Stimulated activated CD8-positive, alpha-beta memory T cell treated with anti-CD3 and anti-CD28 coated beads, Interleukin-15, amount 100 ng/mL, for 4 hours (primary cell): Measurements from ENCODE around the gene CAPNS1.
"Not testable (repeated sequence)": the region's sequence is repeated elsewhere in the genome, so short reads cannot be mapped to it uniquely, and the experiment has no call there.

Experiments
- DNase-seq, 2 donors: peaks; one replicate each; pipeline ENCODE4 v3.0.0-alpha.2; 2020; ENCODE audit warnings: low read depth in 2 of 2

Gene CAPNS1

DNA sequence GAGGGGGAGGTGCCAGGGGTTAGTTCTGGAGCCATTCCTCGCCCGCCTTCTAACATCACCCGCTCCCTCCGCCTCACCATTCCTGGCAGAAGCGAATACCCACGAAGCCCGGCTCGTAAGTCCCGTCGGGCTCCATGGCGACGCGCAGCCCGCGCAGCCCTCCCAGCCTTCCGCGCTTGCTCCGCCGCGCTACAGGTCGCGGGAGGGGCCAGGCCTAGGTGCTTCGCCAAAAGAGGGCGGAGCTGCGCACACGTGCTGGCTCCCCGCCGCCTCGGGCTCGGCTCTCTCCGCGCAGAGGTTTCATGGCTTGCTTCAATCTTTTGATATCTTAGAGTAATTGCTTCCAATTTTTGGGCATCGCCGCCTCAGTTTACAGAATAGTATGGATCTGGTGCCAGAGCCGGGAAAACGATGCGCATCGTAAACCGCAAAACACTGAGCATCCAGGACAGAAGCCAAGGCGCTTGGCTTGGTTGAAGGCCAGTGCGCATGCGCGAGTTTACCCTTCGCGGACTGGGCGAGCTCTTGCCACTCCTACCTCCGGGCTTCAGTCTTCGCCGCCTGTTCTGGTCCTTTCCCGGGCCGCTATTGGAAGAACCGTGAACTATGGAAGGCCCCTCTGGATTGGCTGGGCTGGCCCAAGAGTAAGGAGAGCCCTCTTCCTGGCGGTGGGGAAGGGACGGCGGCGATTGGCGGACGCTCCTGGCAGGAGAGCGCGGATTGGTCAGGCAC lies 25.0 kb upstream of the CAPNS1 start, which contains the start of gene POLR2I:
Gene POLR2I, minus strand, starts transcription at position 155 of the 732 bp plus-strand sequence. Its CDS starts 19 bp downstream, at position 136.
- DNase-seq: peak; percentile 95 to 99

DNA sequence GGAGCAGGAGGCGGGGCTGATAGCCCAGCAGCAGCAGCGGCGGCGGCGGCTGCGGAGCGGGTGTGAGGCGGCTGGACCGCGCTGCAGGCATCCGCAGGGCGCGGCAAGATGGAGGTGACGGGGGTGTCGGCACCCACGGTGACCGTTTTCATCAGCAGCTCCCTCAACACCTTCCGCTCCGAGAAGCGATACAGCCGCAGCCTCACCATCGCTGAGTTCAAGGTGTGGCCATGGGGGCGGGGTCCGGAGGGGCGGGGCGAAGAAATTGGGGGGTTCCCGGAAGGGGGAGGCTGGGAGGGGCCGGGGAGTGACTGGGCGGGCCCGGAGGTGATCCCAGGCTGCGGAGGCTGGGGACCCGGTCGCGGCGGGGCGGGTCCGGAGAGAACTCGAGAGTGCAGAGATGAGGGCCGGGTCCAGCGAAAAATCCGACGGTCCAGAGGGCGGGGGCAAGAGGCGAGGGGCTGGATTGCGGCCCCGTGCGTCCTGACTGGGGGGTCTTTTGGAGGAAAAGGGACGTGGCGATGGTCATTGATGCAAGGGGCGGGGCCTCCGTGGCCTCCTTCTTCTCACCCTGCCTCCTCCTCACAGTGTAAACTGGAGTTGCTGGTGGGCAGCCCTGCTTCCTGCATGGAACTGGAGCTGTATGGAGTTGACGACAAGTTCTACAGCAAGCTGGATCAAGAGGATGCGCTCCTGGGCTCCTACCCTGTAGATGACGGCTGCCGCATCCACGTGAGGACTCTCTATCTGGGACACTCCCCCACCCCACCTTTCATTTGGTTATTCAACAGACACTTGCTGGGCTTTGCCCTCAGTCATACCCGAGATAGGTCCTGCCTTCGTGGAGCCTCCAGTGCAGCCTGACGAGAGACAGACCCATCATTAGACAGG lies 24.2 kb upstream of the CAPNS1 start, which contains the start of gene TBCB:
Gene TBCB, plus strand, starts transcription at position 16 of the 891 bp plus-strand sequence. Its CDS starts 93 bp downstream, at position 109.
- peak; percentile 78 to 80 for DNase-seq

DNA sequence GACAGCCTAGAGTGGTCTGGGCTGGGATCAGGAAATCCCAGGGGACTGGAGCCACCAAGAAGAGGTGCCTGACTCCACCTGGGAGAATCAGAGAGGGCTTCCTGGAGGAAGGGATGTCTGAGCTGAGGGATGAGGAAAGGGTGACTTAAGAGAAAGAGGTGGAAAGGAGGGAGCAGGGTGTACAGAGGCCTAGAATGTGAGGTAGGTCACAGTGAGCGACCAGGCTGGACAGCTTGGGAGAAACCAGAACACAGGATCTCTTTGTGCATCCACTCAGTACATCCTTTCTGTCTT lies 23.6 kb upstream of the CAPNS1 start:
- DNase-seq: no peak

DNA sequence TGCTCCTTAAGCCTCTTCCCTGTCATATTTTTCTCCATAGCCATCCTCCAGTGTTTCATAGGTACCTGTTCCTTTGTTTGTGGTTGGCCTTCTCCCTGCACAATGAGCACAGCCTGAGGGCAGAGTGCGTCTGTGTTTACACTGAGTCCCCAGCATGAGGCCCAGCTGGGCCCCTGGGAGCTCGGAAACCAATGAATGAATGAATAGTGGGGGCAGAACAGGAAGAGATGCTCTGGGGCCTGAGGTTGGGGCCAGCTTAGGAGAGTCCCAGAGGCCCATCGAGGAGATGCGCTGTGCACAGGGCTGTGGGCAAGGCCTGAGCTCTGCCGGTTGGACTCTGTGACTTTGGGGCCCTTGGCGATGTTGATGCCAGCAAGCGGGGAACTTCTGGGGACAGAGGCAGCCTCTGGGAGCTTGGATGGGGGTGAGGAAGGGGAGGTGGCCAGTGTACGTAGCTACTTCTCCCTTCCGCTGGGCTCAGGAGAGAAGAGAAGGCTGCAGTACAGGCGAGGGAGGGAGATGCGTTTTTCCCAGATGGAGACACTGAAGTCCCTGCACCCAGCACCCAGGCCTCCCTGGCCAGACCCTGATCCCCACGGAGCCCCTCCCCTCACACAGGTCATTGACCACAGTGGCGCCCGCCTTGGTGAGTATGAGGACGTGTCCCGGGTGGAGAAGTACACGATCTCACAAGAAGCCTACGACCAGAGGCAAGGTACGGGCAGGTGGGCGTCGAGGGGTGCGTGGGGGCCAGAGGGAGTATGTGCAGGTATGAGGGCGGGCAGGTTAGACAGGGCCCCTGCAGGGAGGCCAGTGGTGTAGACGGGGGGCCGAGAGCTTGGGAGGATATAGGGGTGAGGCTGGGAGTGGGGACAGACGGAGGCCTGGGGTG lies 19.5 kb upstream of the CAPNS1 start:
- no peak for DNase-seq

DNA sequence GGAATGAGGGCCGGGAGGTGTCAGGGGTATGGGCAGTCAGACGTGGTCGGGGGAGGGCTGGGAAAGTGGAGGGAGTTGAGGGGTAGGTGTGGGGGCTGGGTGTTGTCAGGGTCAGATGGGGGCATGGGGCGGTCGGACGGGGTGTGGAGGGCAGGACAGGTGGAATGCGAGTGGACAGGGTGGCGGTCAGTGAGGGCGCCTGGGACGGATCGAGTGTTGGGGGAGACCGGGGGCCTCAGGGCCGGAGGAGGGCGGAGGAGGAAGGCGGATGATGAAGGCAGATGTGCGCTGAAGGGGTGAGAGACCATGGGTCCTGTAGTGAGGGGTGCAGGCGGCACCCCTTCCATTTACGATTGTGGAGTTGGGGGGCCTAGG lies 18.9 kb upstream of the CAPNS1 start:
- no peak for DNase-seq

DNA sequence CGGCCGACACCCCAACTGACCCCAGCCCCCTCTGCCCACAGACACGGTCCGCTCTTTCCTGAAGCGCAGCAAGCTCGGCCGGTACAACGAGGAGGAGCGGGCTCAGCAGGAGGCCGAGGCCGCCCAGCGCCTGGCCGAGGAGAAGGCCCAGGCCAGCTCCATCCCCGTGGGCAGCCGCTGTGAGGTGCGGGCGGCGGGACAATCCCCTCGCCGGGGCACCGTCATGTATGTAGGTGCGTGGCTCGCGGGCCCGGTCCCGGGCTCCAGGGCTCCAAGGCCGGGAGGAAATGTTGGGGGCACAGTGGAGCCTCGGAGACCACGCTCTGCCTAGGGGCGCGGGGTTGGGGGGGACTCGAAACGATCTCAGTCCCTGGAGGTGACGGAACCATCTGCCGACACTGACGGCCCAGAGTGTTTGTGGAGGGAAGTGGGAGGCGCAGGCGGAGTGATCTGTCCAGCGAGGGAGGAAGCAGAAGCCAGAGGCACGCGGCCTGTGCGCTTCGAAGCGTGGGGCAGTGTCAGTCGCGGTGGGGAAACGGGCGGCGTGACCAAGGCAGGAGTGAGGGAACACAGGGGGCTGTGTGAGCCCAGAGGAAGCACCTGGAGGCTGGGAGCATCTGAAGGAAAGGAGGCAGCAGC lies 18.3 kb upstream of the CAPNS1 start:
- no peak for DNase-seq

DNA sequence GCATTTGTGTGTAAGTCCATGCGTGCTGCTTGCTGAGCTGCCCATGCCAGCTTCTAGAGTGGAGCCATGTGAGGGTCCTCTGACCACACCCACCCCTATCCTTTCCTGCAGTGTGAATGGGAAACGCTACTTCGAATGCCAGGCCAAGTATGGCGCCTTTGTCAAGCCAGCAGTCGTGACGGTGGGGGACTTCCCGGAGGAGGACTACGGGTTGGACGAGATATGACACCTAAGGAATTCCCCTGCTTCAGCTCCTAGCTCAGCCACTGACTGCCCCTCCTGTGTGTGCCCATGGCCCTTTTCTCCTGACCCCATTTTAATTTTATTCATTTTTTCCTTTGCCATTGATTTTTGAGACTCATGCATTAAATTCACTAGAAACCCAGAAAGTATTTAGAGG lies 14.3 kb upstream of the CAPNS1 start:
- no peak for DNase-seq

DNA sequence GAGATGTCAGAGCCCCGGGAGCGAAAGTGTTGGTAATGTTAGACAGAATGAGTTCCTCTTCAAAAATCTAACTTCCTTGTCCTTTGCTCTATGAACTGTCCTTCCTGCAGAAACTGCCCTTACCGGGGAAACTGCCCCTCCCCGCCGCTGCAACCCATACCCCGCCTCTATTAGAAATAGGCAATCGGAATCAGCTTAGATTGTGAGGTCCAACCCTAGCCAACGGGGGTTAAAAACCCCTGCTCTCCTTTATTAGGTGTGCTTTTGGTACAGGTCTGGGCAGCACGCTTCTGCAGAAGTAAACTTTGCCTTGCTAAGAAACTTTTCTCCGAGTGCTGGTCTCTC lies 11.5 kb upstream of the CAPNS1 start:
- DNase-seq: no peak

DNA sequence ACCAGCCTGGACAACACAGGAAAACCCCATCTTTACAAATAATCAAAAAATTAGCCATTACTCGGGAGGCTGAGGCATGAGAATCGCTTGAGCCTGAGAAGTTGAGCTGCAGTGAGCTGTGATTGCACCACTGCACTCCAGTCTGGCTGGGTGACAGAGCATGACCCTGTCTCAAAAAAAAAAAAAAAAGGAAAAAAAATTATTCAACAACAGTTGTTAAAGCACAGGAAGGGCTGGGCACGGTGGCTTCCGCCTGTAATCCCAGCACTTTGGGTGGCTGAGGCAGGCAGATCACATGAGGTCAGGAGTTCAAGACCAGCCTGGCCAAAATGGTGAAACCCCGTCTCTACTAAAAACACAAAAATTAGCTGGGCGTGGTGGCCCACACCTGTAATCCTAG lies 8.6 kb upstream of the CAPNS1 start:
- not testable (repeated sequence) for DNase-seq

DNA sequence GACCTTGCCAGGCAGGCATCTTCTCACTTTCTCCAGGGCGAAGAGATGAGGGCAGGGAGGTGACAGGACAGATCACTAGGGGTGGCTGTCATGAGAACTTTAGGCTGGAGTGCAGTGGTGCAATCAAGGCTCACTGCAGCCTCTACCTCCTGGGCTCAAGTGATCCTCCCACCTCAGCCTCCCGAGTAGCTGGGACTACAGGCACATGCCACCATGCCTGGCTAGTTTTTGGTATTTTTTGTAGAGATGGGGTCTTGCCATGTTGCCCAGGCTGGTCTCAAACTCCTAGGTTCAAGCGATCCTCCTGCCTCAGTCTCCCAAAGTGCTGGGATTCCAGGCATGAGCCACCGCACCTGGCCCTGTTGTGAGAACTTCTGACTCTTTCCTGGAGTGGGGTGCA lies 5.0 kb upstream of the CAPNS1 start:
- not testable (repeated sequence) for DNase-seq

DNA sequence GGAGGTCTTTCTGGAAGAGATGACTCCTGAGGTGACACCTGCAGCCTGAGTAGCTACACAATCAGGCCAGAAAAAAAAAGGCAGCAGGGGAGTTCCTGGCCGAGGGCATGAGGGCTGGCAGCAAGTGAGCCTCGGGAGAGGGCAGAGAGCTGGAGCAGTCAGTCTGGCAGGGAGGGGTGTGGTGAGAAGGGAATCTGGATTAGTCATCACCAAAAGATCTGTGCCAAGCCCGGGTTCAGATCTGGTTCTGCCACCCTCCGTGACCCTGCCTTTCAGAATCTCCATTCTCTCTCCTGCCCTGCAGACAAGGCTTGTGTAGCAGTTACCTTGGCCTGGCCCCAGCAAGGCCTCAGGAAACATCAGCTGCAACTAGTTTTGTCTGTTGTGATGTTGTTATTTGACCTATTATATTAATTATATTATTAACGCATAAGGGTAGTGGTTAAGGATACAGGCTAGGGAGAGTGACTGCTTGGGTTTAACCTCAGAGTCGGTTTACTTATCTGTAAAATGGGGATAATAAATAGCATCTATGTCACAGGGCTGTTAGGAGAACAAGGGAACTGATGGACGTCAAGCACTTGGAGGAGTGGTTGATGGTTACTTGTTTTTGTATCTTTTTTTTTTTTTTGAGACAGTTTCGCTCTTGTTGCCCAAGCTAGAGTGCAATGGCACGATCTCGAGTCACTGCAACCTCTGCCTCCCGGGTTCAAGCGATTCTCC lies 2.7 kb upstream of the CAPNS1 start:
- no peak for DNase-seq

DNA sequence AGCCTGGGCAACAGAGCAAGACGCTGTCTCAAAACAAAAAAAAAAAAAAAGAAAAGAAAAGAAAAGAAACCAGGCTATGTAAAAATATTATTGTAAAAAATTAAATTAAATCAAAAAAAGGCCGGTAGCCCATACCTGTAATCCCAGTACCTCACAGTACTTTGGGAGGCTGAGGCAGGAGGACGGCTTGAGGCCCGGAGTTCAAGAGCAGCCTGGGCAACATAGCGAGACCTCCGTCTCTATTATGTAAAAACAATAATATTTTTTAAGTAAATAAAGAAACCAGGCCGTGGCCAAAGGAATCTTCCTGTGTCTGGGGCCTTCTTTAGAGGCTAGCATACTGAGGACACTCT lies 770 bp upstream of the CAPNS1 start:
- no peak for DNase-seq

DNA sequence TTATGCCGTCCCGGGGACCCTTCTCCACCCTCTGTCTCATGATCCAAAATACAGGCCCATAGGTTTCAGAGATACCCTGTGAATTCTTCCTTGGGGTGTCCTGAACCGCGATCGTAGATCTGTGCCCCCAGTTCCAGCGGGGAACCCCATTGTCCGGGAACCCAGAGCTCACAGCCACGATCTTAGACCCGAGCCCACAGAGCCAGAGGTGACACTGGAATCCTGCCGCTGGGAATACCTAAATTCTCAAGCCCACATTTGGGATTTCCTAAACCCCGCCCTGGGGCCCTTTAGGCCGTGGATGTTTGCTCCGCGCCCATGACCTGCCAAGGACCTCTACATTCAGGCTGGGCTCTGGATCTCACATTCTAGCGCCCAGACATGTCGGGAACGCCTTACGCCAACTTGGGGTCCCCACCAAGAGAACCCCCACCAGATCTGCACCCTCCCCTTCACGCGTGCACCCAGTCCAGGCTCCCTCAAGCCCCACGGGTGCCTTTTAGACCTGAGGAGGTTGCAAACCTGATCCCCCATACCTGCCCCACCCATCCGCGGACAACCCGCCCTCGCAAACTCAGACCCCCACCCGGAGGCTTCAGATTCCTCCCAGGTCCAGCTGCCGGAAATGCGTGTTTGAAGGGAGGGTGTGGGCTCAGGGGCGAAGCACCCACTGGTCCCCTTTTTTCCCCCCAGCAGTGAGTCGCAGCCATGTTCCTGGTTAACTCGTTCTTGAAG lies 605 bp downstream of the CAPNS1 start:
- peak in 1 of 2 donors; percentile 3 for DNase-seq

DNA sequence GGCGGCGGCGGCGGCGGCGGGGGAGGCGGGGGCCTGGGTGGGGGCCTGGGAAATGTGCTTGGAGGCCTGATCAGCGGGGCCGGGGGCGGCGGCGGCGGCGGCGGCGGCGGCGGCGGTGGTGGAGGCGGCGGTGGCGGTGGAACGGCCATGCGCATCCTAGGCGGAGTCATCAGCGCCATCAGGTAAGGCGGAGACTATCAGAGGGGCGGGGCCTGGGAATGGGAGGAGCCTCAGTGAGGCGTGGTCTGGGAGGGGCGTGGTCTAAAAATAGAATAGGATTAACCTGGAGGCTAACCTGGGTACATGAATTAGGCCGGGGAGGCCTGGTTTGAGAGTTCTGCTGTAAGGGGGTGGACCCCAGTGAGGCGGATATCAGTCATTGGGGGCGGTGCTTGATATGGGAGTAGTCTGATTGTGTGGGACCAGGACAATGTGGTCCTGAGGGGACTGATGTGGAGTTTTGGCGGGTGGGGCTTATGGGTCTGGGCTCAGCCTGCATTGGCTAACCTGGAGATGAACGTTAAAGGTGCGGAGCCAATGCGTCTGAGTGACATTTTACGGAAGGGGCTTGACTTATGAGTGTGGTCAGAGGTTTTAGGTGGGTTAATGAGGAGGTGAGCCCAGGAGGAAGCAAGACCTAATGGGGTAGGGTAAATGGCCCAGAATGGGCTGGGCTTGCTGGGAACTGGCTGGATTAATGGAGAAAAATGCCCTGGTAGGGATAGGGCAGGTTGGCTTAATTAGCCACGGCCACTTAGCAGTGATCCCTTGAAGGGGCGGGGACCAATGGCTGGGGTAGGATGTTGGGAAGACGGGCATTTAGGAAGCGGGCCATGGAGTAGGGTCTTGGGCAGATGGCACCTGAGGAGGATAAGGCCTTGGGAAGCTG lies 1.4 kb downstream of the CAPNS1 start:
- peak; percentile 72 to 77 for DNase-seq

DNA sequence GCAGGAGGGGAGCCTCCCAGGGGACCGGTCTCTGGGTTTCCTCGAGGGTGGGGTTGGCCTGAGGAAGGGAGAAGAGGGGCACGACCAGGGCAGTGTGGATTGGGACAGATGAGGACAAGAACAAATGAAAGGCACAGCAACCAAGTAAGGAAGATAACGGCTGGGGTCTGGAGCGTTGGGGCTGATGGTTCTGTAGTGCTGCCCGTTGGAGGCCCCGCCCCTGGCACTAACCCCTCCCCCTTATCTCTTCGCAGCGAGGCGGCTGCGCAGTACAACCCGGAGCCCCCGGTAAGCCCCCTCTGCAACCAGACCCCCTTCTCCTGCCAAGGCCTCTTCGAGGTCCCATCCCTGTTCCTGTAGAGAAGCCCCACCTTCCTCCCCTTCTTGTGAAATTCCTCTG lies 2.2 kb downstream of the CAPNS1 start:
- DNase-seq: no peak

DNA sequence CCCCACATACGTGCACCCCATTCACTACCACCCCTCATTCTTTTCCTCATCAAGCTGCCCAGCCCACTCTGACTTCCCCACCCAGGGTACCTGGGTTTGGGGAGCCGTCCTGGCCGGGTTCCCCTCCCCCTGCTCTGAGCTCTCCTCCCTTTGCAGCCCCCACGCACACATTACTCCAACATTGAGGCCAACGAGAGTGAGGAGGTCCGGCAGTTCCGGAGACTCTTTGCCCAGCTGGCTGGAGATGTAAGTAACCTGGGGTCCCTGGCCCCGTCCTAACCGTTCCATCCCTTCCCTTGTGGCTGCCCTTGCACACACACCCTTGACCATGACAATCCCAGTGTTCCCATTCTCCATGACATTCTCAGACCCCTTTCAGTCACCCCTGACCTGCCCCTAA lies 2.6 kb downstream of the CAPNS1 start:
- DNase-seq: no peak

DNA sequence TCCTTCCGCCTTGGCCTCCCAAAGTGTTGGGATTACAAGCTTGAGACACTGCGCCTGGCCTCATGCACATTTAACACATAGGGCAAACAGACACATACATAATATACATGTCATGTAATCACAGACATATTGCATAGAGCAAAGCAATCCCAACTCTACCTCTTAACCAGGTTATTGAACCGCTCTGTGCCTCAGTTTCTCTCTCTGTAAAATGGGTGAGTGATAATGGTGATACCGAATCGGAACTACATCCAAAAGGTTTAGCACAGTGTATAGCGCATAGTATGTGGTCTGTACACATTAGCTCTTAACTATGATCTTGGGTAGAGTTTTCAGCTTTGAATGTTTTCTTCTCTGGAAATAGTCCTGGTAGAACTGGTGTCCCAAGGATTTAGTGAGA lies 4.8 kb downstream of the CAPNS1 start:
- no peak for DNase-seq

DNA sequence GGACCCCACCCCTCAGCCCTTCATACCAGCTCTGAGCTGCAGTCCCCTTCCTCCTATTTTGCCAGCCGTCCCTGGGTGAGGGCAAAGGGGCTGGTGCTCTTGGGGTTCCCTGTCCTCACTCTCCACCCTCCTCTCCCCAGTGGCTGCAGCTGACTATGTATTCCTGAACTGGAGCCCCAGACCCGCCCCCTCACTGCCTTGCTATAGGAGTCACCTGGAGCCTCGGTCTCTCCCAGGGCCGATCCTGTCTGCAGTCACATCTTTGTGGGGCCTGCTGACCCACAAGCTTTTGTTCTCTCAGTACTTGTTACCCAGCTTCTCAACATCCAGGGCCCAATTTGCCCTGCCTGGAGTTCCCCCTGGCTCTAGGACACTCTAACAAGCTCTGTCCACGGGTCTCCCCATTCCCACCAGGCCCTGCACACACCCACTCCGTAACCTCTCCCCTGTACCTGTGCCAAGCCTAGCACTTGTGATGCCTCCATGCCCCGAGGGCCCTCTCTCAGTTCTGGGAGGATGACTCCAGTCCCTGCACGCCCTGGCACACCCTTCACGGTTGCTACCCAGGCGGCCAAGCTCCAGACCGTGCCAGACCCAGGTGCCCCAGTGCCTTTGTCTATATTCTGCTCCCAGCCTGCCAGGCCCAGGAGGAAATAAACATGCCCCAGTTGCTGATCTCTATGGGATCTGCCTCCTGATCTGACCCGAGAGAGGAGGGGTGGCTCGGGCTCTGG lies 10.0 kb downstream of the CAPNS1 start:
- DNase-seq: no peak

DNA sequence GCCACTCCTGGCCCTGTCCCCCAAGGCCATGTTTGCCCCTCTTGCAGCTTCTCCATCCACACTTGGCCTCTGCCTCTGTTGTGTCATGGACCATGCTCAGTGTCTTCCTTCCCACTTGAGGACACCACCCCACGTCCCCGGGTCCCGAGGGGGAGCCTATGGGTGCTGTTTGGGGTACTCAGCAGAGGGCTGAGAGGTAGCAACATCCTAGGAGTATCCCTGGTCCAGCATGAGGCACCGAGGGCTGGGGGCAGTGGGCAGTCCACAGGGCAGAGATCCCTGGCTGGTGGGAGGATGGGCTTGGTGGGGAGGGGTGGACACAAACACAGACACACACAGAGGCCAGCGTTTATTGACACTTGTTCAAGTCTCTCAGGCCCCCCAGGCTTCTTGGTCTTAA lies 10.7 kb downstream of the CAPNS1 start:
- no peak for DNase-seq
